ENCODE results near the gene CTNNA3. TPM values are rescaled to one million over a fixed set of nuclear protein-coding genes. Genes with fewer than 3 reads are reported as not detected.

The CTNNA3 gene
- total RNA-seq, 2 experiments from 2014 or later, result not detected

DNA sequence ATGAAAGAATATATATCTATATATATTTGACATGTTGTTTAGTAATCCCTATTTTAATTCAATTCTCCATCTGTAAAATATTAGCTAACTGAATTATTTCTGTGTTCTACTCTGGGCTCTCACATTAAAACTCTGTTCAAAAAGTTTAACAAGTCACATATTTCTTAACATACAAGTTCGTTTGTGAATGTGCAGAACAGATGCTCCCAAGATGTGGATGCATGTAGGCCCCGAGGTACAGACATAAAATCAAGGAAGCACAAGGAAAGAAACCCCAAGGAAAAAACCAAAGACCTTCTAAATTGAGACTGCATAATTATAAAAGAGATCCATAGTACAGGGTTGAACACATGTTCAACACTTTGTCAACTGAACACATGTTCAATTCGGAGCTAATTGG, 595.0 kb downstream of the CTNNA3 start:
- intact Hi-C loops (cut with micrococcal nuclease), result no loop called here

GRCh38 chr10:67098461-67098860, 597.5 kb downstream of the CTNNA3 start:
- DNase-seq, result no peak
- Mint-ChIP-seq H3K27me3 (ENCODE audit: low read depth) (no peaks in the 10 kb centered on the region), H3K27ac (no peak overlapping the region), H3K9me3 (no peaks in the 10 kb centered on the region), H3K36me3 (ENCODE audit: low read depth) (no peaks in the 10 kb centered on the region), H3K4me1 (ENCODE audit: low read depth) (no peaks in the 10 kb centered on the region), H3K4me3 (no peak overlapping the region)
- CTCF ChIA-PET, result no interaction called here
- intact Hi-C loops (cut with micrococcal nuclease), result no loop called here

More for the DNA sequence above, 595.0 kb downstream of the CTNNA3 start:
- Mint-ChIP-seq H3K4me3 (no peak overlapping the region), H3K27ac (no peak overlapping the region), H3K36me3 (ENCODE audit: low read depth) (no peaks in the 10 kb centered on the region), H3K9me3 (no peaks in the 10 kb centered on the region), H3K4me1 (ENCODE audit: low read depth) (no peaks in the 10 kb centered on the region), H3K27me3 (ENCODE audit: low read depth) (no peaks in the 10 kb centered on the region)
- CTCF ChIA-PET, result no interaction called here
- DNase-seq, result no peak

DNA sequence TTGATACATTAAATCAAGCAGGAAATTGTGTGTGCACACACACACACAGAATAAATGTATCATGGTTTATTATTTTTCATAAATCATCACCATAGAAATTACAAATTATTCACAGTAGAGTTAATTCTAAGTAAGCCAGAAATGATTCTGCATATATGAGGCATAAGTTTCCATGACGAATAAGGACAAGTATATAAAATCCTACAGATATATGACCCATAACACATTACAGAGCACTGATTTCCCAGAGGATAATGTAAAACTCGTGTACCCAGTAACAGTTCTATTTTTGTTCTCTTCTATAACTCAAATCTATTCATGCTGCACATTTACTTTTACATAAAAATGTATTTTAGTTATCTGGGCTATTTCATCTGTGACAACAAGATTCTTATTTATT, 600.5 kb downstream of the CTNNA3 start:
- no peak overlapping the region for H3K4me3 Mint-ChIP-seq
- intact Hi-C loops (cut with micrococcal nuclease), result no loop called here
- CTCF ChIA-PET, result no interaction called here

GRCh38 chr10:67088036-67088435, 608.0 kb downstream of the CTNNA3 start:
- H3K4me3 Mint-ChIP-seq, result no peak overlapping the region
- no peaks in the 10 kb centered on the region for H3K4me1 Mint-ChIP-seq (ENCODE audit: low read depth)
- H3K27ac Mint-ChIP-seq, result no peak overlapping the region
- H3K9me3 Mint-ChIP-seq, result no peaks in the 10 kb centered on the region
- no peak for DNase-seq
- intact Hi-C loops (cut with micrococcal nuclease), result no loop called here
- H3K27me3 Mint-ChIP-seq (ENCODE audit: low read depth), result no peaks in the 10 kb centered on the region
- H3K36me3 Mint-ChIP-seq (ENCODE audit: low read depth), result no peaks in the 10 kb centered on the region
- CTCF ChIA-PET, result no interaction called here

More for the DNA sequence above, 600.5 kb downstream of the CTNNA3 start:
- Mint-ChIP-seq H3K4me1 (ENCODE audit: low read depth) (no peaks in the 10 kb centered on the region), H3K27me3 (ENCODE audit: low read depth) (no peaks in the 10 kb centered on the region), H3K36me3 (ENCODE audit: low read depth) (no peaks in the 10 kb centered on the region), H3K27ac (no peak overlapping the region), H3K9me3 (no peaks in the 10 kb centered on the region)
- no peak for DNase-seq

DNA sequence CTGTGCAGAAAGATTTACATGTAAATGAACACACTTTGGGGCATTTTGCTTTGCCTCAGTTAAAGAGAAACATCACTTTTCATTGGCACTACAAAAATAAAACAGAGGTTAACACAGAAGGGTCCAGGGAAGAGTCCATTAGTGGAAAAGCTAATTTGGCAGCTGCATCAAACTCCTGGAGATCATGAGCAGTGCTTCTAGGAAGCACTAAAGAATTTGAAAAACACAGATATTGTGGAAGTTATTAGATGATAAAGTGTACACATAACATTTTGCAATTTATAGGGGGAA, 608.9 kb downstream of the CTNNA3 start:
- no peaks in the 10 kb centered on the region for H3K4me1 Mint-ChIP-seq (ENCODE audit: low read depth)
- CTCF ChIA-PET, result no interaction called here
- no peaks in the 10 kb centered on the region for H3K36me3 Mint-ChIP-seq (ENCODE audit: low read depth)
- no peaks in the 10 kb centered on the region for H3K27me3 Mint-ChIP-seq (ENCODE audit: low read depth)
- H3K4me3 Mint-ChIP-seq, result no peak overlapping the region
- DNase-seq, result no peak
- intact Hi-C loops (cut with micrococcal nuclease), result no loop called here
- H3K27ac Mint-ChIP-seq, result no peak overlapping the region
- no peaks in the 10 kb centered on the region for H3K9me3 Mint-ChIP-seq

DNA sequence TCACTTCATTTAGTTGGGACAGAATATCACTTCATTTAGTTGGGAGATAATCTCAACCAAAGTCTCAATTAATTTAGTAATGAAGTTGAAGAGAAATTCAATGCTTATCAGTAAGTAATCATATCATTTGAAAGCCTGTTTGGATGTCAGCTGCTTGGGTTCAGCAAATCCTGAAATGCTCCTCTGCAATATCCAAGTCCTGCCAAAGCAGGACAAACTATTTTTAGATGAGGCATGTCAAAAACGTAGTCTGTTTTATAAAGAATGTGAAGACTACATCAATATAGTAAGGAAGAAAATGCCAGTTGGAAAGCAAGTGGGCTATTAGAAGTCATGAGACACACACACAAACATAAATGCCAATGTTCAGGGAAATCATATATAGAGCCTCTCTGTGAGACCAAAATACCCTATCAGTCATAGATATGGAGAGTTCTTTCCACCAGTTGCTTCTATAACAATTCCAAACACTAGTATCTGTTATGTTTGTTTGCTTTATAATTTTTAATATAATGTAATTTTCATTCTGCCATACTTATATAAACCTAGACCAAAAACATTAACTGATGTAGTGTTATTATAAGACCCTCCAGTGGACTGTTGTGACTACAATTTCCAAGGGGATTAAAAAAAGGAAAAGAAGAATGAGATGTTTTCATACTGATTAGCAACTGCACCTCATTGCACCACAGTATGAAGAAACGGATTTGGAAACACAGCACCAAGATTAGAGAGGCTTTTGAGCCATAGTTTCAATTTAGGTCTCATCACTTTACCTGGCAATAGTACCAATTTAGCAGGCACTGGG, 609.5 kb downstream of the CTNNA3 start:
- Mint-ChIP-seq H3K27me3 (ENCODE audit: low read depth) (no peaks in the 10 kb centered on the region), H3K27ac (no peak overlapping the region), H3K4me3 (no peak overlapping the region), H3K36me3 (ENCODE audit: low read depth) (no peaks in the 10 kb centered on the region), H3K4me1 (ENCODE audit: low read depth) (no peaks in the 10 kb centered on the region), H3K9me3 (no peaks in the 10 kb centered on the region)
- no peak for DNase-seq
- CTCF ChIA-PET, result no interaction called here
- intact Hi-C loops (cut with micrococcal nuclease), result no loop called here

GRCh38 chr10:67079126-67079525, 616.9 kb downstream of the CTNNA3 start:
- H3K4me3 Mint-ChIP-seq, result no peak overlapping the region
- no peak overlapping the region for H3K27ac Mint-ChIP-seq
- DNase-seq, result no peak
- intact Hi-C loops (cut with micrococcal nuclease), result no loop called here
- no peaks in the 10 kb centered on the region for H3K4me1 Mint-ChIP-seq (ENCODE audit: low read depth)
- no peaks in the 10 kb centered on the region for H3K9me3 Mint-ChIP-seq
- CTCF ChIA-PET, result no interaction called here
- H3K36me3 Mint-ChIP-seq (ENCODE audit: low read depth), result no peaks in the 10 kb centered on the region
- H3K27me3 Mint-ChIP-seq (ENCODE audit: low read depth), result peaks cover 2% of the 10 kb centered on the region

DNA sequence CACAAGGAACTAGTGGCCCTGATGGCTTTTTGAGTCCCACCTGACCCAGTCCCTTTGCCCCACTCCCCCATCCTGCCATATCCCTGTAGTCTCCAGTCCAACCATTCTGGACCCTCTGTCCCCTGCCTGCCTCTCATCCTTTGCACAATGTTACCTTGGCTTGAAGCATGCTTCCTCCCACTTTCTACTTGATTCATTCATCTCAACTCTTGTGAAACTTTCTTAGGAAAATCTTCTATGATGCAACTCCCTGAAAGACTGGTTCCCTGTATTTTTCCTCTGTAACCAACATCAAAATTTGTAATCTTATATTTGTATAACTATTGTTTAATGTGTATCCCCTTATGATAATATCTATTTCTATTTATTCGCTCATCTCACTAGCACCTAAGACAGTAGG, 618.6 kb downstream of the CTNNA3 start:
- DNase-seq, result no peak
- Mint-ChIP-seq H3K4me1 (ENCODE audit: low read depth) (no peaks in the 10 kb centered on the region), H3K9me3 (no peaks in the 10 kb centered on the region)

GRCh38 chr10:67076144-67076543, 619.9 kb downstream of the CTNNA3 start:
- no peak overlapping the region for H3K4me3 Mint-ChIP-seq
- H3K36me3 Mint-ChIP-seq (ENCODE audit: low read depth), result no peaks in the 10 kb centered on the region
- no peak for DNase-seq
- H3K4me1 Mint-ChIP-seq (ENCODE audit: low read depth), result no peaks in the 10 kb centered on the region
- intact Hi-C loops (cut with micrococcal nuclease), result no loop called here
- no peak overlapping the region for H3K27ac Mint-ChIP-seq
- H3K27me3 Mint-ChIP-seq (ENCODE audit: low read depth), result peaks cover 2% of the 10 kb centered on the region
- no peaks in the 10 kb centered on the region for H3K9me3 Mint-ChIP-seq
- CTCF ChIA-PET, result interaction anchor here (0.6 kb wide), 1 partner anchor 466 kb away, joined by 4 read pairs; no protein-coding TSS in a partner anchor

More for the DNA sequence above, 618.6 kb downstream of the CTNNA3 start:
- intact Hi-C loops (cut with micrococcal nuclease), result no loop called here
- H3K4me3 Mint-ChIP-seq, result no peak overlapping the region
- CTCF ChIA-PET, result no interaction called here
- H3K27me3 Mint-ChIP-seq (ENCODE audit: low read depth), result peaks cover 2% of the 10 kb centered on the region
- no peak overlapping the region for H3K27ac Mint-ChIP-seq
- no peaks in the 10 kb centered on the region for H3K36me3 Mint-ChIP-seq (ENCODE audit: low read depth)

DNA sequence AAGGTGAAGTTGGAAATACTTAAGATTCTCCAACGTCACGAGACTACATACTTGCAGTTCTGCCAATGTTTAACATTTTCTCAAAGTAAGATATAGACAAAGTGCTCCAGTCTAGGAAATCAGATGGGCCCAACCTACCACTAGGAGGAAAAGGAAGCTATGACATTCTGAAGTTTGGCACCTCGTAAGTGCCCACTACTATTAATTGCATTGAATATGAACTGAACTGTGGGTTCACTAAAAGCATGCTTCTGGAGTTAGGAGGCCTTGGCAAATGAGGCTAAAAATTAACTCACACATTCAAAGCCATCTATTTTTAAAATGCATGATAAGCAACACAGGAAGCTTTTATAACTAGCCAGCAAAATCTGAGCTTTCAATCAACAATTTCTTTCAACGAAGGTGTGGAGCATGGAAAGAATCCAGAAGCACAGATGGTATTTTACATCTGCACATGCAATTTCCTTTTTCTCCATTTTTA, 620.5 kb downstream of the CTNNA3 start:
- intact Hi-C loops (cut with micrococcal nuclease), result no loop called here
- Mint-ChIP-seq H3K27me3 (ENCODE audit: low read depth) (peaks cover 2% of the 10 kb centered on the region), H3K36me3 (ENCODE audit: low read depth) (no peaks in the 10 kb centered on the region), H3K27ac (no peak overlapping the region), H3K4me1 (ENCODE audit: low read depth) (no peaks in the 10 kb centered on the region), H3K9me3 (no peaks in the 10 kb centered on the region), H3K4me3 (no peak overlapping the region)
- CTCF ChIA-PET, result interaction anchor here (0.6 to 1.0 kb wide), 2 partner anchors 36 to 465 kb away, joined by 3 to 4 read pairs; no protein-coding TSS in a partner anchor
- no peak for DNase-seq

DNA sequence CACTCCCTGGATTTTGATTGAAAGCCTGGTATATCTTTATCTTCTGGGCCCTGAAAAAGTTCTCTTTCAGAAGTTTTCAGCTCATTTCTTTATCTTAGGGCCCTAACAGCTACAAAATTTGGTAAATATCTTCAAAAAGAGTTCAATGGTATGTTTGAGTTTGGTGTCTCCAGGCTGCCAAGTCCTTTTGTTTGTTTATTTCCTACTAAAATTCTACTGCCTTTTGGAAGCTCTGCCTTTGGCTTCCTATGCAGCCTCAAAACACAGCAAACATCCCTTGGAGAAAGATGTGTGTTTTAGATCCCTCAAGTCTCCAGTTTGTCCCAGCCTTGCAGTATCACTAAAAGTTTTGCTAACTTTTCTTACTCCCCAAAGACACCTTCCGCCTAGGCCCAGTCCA, 623.3 kb downstream of the CTNNA3 start:
- H3K27me3 Mint-ChIP-seq (ENCODE audit: low read depth), result peaks cover 2% of the 10 kb centered on the region
- no peaks in the 10 kb centered on the region for H3K9me3 Mint-ChIP-seq
- intact Hi-C loops (cut with micrococcal nuclease), result no loop called here
- CTCF ChIA-PET, result no interaction called here
- DNase-seq, result no peak
- no peaks in the 10 kb centered on the region for H3K4me1 Mint-ChIP-seq (ENCODE audit: low read depth)
- no peaks in the 10 kb centered on the region for H3K36me3 Mint-ChIP-seq (ENCODE audit: low read depth)
- no peak overlapping the region for H3K27ac Mint-ChIP-seq
- H3K4me3 Mint-ChIP-seq, result no peak overlapping the region

- DNase-seq, result no peak
- CTCF ChIA-PET, result interaction anchor here (0.6 kb wide), 1 partner anchor 704 kb away, joined by 3 read pairs; no protein-coding TSS in a partner anchor
- Mint-ChIP-seq H3K4me3 (no peak overlapping the region), H3K36me3 (ENCODE audit: low read depth) (no peaks in the 10 kb centered on the region), H3K27me3 (ENCODE audit: low read depth) (no peaks in the 10 kb centered on the region), H3K27ac (no peak overlapping the region), H3K4me1 (ENCODE audit: low read depth) (no peaks in the 10 kb centered on the region), H3K9me3 (peaks cover 2% of the 10 kb centered on the region)
- intact Hi-C loops (cut with micrococcal nuclease), result no loop called here
Measured at GRCh38 chr10:67050415-67050814, 645.6 kb downstream of the CTNNA3 start.

GRCh38 chr10:67049988-67050387, 646.0 kb downstream of the CTNNA3 start:
- no peak for DNase-seq
- intact Hi-C loops (cut with micrococcal nuclease), result no loop called here
- no peaks in the 10 kb centered on the region for H3K27me3 Mint-ChIP-seq (ENCODE audit: low read depth)
- no peak overlapping the region for H3K27ac Mint-ChIP-seq
- H3K4me1 Mint-ChIP-seq (ENCODE audit: low read depth), result no peaks in the 10 kb centered on the region
- CTCF ChIA-PET, result interaction anchor here (0.6 kb wide), 1 partner anchor 704 kb away, joined by 3 read pairs; no protein-coding TSS in a partner anchor
- no peaks in the 10 kb centered on the region for H3K36me3 Mint-ChIP-seq (ENCODE audit: low read depth)
- no peak overlapping the region for H3K4me3 Mint-ChIP-seq
- H3K9me3 Mint-ChIP-seq, result peaks cover 2% of the 10 kb centered on the region

Data from activated naive CD4-positive, alpha-beta T cell treated with anti-CD3 and anti-CD28 coated beads for 36 hours (primary cell).